ENCODE data around the gene INPP5D. TPM values are rescaled to one million over a fixed set of nuclear protein-coding genes. Genes with fewer than 3 reads are reported as not detected.

The INPP5D gene
- total and polyA plus RNA-seq, 4 donors, result 2.9 to 18.8 (median 6.6) TPM

- Histone ChIP-seq H3K9ac (ENCODE audit: low read depth in 1 of 2, low read length in 2 of 2) (no peak overlapping the region), H3K9me3 (ENCODE audit: control insufficient read depth in 4 of 4, low read length in 3 of 4) (peaks cover 0 to 3% (median 0%) of the 10 kb centered on the region in 4 donors), H3K27ac (ENCODE audit: low read depth in 1 of 2, low read length in 2 of 2) (no peak overlapping the region), H3K27me3 (ENCODE audit: control insufficient read depth in 4 of 4, insufficient read depth in 4 of 4, low read length in 3 of 4) (no peaks in the 10 kb centered on the region), H3K4me3 (ENCODE audit: low read depth in 1 of 3, low read length in 3 of 3) (no peak overlapping the region), H3K36me3 (ENCODE audit: control insufficient read depth in 4 of 4, insufficient read depth in 3 of 4, low read depth in 1 of 4, low read length in 3 of 4) (no peaks in the 10 kb centered on the region), H3K4me1 (ENCODE audit: control insufficient read depth in 4 of 4, insufficient read depth in 4 of 4, low read length in 3 of 4) (no peaks in the 10 kb centered on the region)
- no peak for DNase-seq (ENCODE audit: low spot score)
- TF ChIP-seq FOXA1 (IDR thresholded peaks at IDR 0.05) (no peak), FOXA2 (IDR thresholded peaks at IDR 0.05) (no peak), REST (IDR thresholded peaks at IDR 0.05) (no peak), HNF4G (IDR thresholded peaks at IDR 0.05) (no peak), YY1 (IDR thresholded peaks at IDR 0.05) (peak; percentile 1), HNF4A (conservative IDR thresholded peaks at IDR 0.05) (no peak), MAX (IDR thresholded peaks at IDR 0.05) (no peak), JUND (IDR thresholded peaks at IDR 0.05) (no peak), ATF3 (IDR thresholded peaks at IDR 0.05) (no peak)
- WGBS, result 75% methylated on average over 14 of the region's 14 CpGs
Measured at GRCh38 chr2:233242231-233242927, 182.2 kb downstream of the INPP5D start.

GRCh38 chr2:233243348-233243747, 183.2 kb downstream of the INPP5D start:
- H3K4me3 ChIP-seq (ENCODE audit: low read depth in 1 of 3, low read length in 3 of 3), result no peak overlapping the region

More at GRCh38 chr2:233243348-233243747, 183.2 kb downstream of the INPP5D start:
- Histone ChIP-seq H3K9ac (ENCODE audit: low read depth in 1 of 2, low read length in 2 of 2) (no peak overlapping the region), H3K27me3 (ENCODE audit: control insufficient read depth in 4 of 4, insufficient read depth in 4 of 4, low read length in 3 of 4) (no peaks in the 10 kb centered on the region), H3K36me3 (ENCODE audit: control insufficient read depth in 4 of 4, insufficient read depth in 3 of 4, low read depth in 1 of 4, low read length in 3 of 4) (no peaks in the 10 kb centered on the region), H3K4me1 (ENCODE audit: control insufficient read depth in 4 of 4, insufficient read depth in 4 of 4, low read length in 3 of 4) (no peaks in the 10 kb centered on the region), H3K9me3 (ENCODE audit: control insufficient read depth in 4 of 4, low read length in 3 of 4) (peaks cover 0 to 3% (median 0%) of the 10 kb centered on the region in 4 donors), H3K27ac (ENCODE audit: low read depth in 1 of 2, low read length in 2 of 2) (no peak overlapping the region)
- 81% methylated on average over 4 of the region's 4 CpGs for WGBS
- DNase-seq (ENCODE audit: low spot score), result no peak
- TF ChIP-seq HNF4A (conservative IDR thresholded peaks at IDR 0.05), result no peak
- no peak for TF ChIP-seq CTCF (IDR thresholded peaks at IDR 0.05; ENCODE audit: low read depth, low read length, missing input control)
- TF ChIP-seq YY1 (IDR thresholded peaks at IDR 0.05), result no peak
- TF ChIP-seq NR2F2 (IDR thresholded peaks at IDR 0.05), result no peak
- no peak for TF ChIP-seq EGR1 (IDR thresholded peaks at IDR 0.05; ENCODE audit: low read depth in 2 of 2)
- no peak for TF ChIP-seq JUND (IDR thresholded peaks at IDR 0.05)
- TF ChIP-seq FOXA1 (IDR thresholded peaks at IDR 0.05), result no peak
- no peak for TF ChIP-seq RAD21 (IDR thresholded peaks at IDR 0.05)
- TF ChIP-seq ATF3 (IDR thresholded peaks at IDR 0.05), result no peak
- no peak for TF ChIP-seq GABPA (IDR thresholded peaks at IDR 0.05 in 1 of 2, conservative IDR thresholded peaks at IDR 0.05 in 1 of 2)
- no peak for TF ChIP-seq HNF4G (IDR thresholded peaks at IDR 0.05)
- TF ChIP-seq ZBTB33 (IDR thresholded peaks at IDR 0.05), result no peak
- TF ChIP-seq FOXA2 (IDR thresholded peaks at IDR 0.05), result no peak
- TF ChIP-seq TAF1 (conservative IDR thresholded peaks at IDR 0.05), result no peak
- no peak for TF ChIP-seq RXRA (IDR thresholded peaks at IDR 0.05)

Measured in liver (tissue), 9 donors.